ENCODE measurements around the gene MLLT10. TPM values are rescaled to one million over a fixed set of nuclear protein-coding genes. Genes with fewer than 3 reads are reported as not detected.

Gene MLLT10
- total RNA-seq, 1 donor, result 50.5 TPM

DNA sequence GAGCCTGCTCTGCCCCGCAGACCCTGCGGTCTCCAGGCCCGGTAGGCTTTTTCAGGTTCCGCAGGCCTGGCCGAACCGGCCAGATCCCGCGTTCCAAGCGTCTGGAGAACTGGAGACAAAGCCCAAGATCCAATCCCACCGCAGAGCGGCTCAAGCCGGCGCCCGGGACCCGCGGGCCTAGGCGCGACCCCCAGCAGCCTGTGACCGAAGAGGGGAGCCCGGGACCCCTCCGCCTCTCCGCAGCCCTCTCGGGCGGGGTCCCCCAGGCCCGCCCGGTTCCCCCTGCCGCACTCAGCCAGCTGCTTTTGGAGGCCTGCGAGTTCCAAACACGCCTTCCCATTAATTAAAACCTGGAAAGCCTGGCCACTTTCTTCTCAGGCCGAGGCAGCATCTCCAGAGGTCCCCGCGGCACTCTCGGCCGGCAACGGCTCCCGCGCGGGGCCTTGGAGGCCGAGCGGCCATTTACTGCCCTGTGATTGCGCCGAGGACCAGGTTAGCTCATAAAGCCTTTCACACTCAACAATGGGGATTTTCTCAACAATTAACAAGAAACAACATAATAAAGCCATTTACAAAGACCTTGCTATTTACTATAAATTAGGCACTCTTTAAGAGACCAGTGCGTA, 25.2 kb upstream of the MLLT10 start:
- TF ChIP-seq, protein P1, sequence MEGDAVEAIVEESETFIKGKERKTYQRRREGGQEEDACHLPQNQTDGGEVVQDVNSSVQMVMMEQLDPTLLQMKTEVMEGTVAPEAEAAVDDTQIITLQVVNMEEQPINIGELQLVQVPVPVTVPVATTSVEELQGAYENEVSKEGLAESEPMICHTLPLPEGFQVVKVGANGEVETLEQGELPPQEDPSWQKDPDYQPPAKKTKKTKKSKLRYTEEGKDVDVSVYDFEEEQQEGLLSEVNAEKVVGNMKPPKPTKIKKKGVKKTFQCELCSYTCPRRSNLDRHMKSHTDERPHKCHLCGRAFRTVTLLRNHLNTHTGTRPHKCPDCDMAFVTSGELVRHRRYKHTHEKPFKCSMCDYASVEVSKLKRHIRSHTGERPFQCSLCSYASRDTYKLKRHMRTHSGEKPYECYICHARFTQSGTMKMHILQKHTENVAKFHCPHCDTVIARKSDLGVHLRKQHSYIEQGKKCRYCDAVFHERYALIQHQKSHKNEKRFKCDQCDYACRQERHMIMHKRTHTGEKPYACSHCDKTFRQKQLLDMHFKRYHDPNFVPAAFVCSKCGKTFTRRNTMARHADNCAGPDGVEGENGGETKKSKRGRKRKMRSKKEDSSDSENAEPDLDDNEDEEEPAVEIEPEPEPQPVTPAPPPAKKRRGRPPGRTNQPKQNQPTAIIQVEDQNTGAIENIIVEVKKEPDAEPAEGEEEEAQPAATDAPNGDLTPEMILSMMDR (IDR thresholded peaks at IDR 0.05; ENCODE audit: insufficient read depth, low read depth, low read length), result no peak
- DNase-seq (ENCODE audit: low read depth), result no peak
- no peak overlapping the region for H3K4me3 ChIP-seq (ENCODE audit: low read depth, low read length)

DNA sequence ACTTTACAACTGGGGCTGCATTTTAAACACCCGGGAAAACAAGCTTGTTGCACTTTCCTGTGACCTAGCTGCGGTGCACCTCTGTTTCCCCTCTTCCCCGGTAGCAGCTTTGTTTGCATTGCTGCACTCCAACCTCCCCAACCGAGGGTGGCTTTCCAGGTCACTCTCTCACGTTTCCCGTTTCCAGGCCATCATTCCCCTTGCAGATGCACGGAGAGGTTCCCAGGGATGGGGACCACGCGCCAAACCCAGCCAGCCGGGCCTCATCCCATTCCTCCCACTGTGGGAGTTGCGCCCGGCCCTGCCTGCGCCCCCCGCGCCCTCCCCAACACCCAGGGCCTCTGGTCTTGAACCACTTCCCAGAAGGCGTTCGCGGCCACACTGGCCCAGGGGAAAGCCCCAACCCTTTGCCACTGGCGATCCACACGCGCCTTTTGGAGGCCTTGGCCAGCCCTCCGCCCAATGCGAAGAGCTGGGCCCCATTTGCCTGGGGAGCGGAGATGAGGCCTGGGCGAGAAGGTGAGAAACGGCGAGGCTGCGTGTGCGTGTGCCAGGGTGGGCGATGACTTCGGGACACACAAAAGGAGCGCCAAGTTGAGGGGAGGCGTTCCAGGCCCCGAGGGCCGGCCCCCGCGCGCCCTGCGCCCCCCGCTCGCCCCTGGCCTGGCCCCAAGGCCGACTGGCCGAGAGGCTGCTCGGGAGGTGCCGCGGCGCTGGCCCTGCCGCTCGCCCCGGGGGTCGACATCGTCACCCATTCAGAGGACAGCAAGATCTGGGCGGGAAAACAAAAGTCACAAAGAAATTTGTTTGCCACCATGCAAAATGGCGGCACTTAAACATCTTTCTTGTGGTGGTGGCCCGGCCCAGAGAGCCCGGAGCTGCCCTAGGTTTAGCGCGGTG, 24.4 kb upstream of the MLLT10 start:
- H3K4me3 ChIP-seq (ENCODE audit: low read depth, low read length), result peak overlapping the region; percentile 44
- TF ChIP-seq, protein P1 (IDR thresholded peaks at IDR 0.05; ENCODE audit: insufficient read depth, low read depth, low read length), result no peak
- no peak for DNase-seq (ENCODE audit: low read depth)

DNA sequence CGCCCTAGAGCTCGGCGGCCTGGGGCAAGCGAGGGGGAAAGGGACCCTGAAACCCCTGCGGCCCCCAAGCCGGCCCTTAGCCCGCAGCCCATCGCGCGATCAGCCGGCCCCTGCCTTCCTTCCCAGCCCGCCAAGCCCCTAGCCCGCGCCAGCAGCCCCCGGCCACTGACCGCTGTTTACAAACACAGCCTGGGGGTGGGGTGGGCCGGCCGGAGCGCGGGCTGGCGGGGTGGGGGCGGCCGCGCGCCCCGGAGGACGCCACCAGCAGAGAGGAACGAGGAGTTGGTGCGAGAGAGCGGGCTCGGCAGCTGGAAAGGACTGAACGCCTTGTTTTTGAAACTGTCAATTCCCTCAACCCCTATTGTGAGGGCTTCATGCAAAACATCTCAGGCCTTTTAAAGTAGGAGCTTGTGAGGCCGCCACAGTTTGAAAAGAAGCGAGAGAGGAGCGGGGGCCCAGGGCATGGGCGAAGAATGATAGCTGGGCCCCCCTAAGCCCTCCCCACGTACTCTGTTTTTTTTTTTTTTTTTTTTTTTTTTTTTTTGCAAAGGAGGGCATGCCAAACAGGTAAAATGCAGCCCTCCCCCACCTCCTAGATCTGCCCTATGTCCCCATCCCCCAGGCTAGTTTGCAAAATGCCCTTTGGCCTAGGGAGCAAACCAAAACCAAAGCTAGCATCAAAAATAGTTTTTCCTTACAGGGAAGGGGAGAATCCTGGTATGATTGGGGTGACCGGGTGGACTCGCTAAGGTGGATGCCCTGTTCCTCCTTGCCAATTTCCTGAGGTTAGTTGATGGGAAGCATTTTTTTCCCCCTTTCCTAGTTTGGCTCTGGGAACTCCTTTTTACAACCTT, 23.6 kb upstream of the MLLT10 start:
- H3K4me3 ChIP-seq (ENCODE audit: low read depth, low read length), result peak overlapping the region; percentile 44
- no peak for DNase-seq (ENCODE audit: low read depth)
- TF ChIP-seq, protein P1 (IDR thresholded peaks at IDR 0.05; ENCODE audit: insufficient read depth, low read depth, low read length), result no peak

DNA sequence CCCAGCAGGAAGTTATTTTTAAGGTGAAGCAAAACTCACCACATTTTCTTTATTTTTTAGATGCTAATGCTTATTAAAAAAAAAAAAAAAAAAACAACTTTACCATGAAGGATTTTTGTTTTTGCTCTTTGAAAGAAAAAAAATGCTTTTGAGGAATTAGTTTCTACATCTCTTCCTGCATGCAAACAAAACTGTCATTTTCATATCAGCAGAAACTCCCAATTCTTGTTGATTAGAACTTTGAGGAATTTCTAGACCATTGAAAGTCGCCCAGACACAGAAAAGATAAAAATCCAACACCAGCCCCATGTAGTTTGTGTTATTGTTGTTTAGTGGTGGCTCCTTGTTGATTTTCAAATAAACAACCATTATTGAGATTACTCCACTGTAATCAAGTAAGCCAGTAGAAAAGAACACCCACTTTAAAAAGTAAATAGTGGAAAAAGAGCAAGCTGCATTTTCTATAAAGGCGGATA, 22.9 kb upstream of the MLLT10 start:
- no peak overlapping the region for H3K4me3 ChIP-seq (ENCODE audit: low read depth, low read length)
- TF ChIP-seq, protein P1 (IDR thresholded peaks at IDR 0.05; ENCODE audit: insufficient read depth, low read depth, low read length), result no peak
- no peak for DNase-seq (ENCODE audit: low read depth)

DNA sequence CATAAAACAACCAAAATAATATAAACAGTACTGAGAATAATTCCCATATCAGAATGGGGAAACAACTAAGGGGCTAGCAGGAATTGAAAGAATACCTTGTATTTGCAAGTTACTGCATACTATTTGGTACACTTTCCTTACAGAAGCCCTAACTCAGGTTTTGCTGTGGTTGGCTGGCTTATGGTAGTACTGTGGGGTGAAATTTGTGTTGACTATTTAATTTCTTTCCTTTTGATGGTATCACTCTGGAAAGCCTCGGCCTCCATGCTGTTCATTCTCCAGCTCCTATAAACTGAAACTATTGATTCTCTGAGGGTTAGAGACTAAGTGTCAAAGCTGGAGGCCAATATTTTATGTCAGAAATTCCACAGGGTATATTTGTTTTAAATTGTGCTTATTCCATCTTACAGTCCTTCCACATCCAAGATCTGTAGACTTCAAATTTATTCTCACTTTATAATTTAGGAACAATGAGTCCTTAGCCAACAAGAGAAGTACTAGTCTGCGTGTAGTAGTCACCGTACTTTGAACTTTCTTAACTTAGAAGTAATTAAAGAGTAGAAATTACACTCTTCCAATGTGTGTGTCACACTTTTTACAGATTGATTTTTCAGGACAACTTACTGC, 22.0 kb upstream of the MLLT10 start:
- no peak overlapping the region for H3K4me3 ChIP-seq (ENCODE audit: low read depth, low read length)
- DNase-seq (ENCODE audit: low read depth), result no peak
- TF ChIP-seq, protein P1 (IDR thresholded peaks at IDR 0.05; ENCODE audit: insufficient read depth, low read depth, low read length), result no peak
